AG04450 (cell line): ENCODE results near the gene MTUS2. TPM values are rescaled to one million over a fixed set of nuclear protein-coding genes. Genes with fewer than 3 reads are reported as not detected.

Source experiments
- CTCF ChIA-PET: fragments of 300-600, 350-600 bp; formaldehyde crosslinking; extraction: SDS; loops from one replicate; lab custom pipeline; 2022; ENCODE audit warnings: antibody characterized with exemption, inconsistent platforms; lab: Charles Lee
- POLR2A ChIA-PET: fragments of 350-600 bp; formaldehyde crosslinking; extraction: SDS; loops from one replicate; lab custom pipeline; 2021; ENCODE audit warnings: antibody characterized with exemption, inconsistent platforms; lab: Yijun Ruan, JAX
- DNase-seq: peaks from one replicate; pipeline ENCODE4 v3.0.0-alpha.2; 2011; ENCODE audit warnings: low read depth, low spot score
- H3K27ac ChIP-seq: one replicate; pipeline ENCODE4 v1.5.1; 2012; ENCODE audit warnings: low read depth, low read length, control low read depth
- H3K27me3 ChIP-seq: one replicate; pipeline ENCODE4 v1.6.0; 2012; ENCODE audit warnings: low read length; ENCODE audit not compliant: control insufficient read depth, insufficient read depth
- H3K4me3 ChIP-seq: 2 replicates; pipeline ENCODE4 v1.5.1; 2011; ENCODE audit warnings: mild to moderate bottlenecking, low read depth, low read length, control low read depth
- H3K9me3 ChIP-seq: 2 replicates; pipeline ENCODE4 v1.5.1; 2012; ENCODE audit warnings: low read length; ENCODE audit not compliant: control insufficient read depth, insufficient read depth
- polyA plus RNA-seq: library from polyadenylated mRNA; depleted of rRNA; stranded (reverse); fragments of >200 nt; gene quantifications from 2 replicates; pipeline ENCODE4 v1.2.3, GENCODE V29; 2011
- TF ChIP-seq, protein P1 (sequence below): IDR thresholded peaks from 2 replicates; pipeline ENCODE4 v1.5.1; 2011; ENCODE audit warnings: low read depth, low read length, control low read depth, inconsistent platforms

The MTUS2 gene
- polyA plus RNA-seq, 1 experiment, result 0.02 TPM

DNA sequence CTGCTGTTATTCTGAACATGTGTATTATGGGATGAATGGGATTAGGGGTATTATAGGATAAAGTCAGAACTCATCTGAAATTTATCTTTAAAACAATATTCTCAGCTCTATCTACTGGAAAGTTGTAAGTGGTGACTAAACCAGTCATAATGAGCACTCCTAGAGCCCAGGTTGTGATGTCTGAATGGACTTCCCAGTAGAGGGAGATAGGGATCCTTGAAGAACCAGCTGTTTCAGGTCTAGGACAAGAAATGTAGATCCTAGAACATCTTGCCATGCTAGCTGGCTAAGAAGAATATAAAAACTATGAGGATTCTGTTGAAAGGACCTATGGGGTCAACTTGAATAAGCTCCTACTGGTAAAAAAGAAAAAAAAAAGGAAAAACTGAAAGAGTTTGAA lies 464.6 kb downstream of the MTUS2 start:
- no peak overlapping the region for H3K27ac ChIP-seq
- ChIA-PET POLR2A (no interaction called here), CTCF (no interaction called here)
- peaks cover 10% of the 10 kb centered on the region for H3K9me3 ChIP-seq
- no peak overlapping the region for H3K4me3 ChIP-seq
- TF ChIP-seq, protein P1, sequence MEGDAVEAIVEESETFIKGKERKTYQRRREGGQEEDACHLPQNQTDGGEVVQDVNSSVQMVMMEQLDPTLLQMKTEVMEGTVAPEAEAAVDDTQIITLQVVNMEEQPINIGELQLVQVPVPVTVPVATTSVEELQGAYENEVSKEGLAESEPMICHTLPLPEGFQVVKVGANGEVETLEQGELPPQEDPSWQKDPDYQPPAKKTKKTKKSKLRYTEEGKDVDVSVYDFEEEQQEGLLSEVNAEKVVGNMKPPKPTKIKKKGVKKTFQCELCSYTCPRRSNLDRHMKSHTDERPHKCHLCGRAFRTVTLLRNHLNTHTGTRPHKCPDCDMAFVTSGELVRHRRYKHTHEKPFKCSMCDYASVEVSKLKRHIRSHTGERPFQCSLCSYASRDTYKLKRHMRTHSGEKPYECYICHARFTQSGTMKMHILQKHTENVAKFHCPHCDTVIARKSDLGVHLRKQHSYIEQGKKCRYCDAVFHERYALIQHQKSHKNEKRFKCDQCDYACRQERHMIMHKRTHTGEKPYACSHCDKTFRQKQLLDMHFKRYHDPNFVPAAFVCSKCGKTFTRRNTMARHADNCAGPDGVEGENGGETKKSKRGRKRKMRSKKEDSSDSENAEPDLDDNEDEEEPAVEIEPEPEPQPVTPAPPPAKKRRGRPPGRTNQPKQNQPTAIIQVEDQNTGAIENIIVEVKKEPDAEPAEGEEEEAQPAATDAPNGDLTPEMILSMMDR, result no peak
- no peak for DNase-seq
- no peaks in the 10 kb centered on the region for H3K27me3 ChIP-seq

DNA sequence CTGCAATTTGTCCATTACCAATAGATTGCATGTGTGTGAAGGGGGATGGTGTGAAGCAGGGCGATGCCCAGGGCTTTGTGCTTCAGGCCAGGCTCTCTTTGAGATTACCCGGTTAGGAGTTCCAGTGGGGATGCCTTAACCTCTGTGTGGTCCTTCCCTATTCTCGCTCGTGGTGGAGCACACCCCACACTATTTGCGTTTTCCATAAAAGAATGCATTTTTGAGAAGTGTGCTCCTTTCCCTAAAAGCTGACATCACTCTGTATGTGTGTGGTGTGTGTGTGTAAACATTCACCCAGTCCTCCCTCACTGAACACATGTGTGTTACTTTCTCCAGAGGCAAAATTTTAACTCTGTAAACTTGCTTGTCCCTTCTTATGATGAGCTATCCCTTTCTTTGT lies 467.1 kb downstream of the MTUS2 start:
- Histone ChIP-seq H3K27ac (no peak overlapping the region), H3K9me3 (peaks cover 8% of the 10 kb centered on the region), H3K27me3 (no peaks in the 10 kb centered on the region), H3K4me3 (no peak overlapping the region)
- POLR2A ChIA-PET, result no interaction called here
- TF ChIP-seq, protein P1, result no peak
- CTCF ChIA-PET, result no interaction called here
- no peak for DNase-seq

DNA sequence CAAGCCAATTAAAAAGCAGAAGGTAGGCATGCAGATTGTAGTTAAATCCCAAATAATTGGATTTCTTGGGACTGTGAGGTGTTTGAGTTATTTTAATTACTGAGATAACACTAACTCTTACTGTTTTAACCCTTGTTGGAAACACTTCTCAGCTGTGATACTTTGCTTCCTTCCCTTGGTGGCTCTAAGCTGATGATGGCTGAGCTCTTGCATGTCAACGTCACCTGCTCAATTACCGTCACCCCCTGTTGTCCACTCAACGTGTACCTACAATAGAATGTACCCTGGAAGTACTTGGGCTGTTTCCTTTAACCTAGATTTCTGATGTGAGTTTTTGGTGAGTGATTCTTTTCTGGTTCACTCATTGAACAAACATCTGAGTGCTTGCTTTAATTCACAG lies 471.9 kb downstream of the MTUS2 start:
- H3K4me3 ChIP-seq, result no peak overlapping the region
- CTCF ChIA-PET, result no interaction called here
- H3K27ac ChIP-seq, result no peak overlapping the region
- no peaks in the 10 kb centered on the region for H3K27me3 ChIP-seq
- TF ChIP-seq, protein P1, result no peak
- no peak for DNase-seq
- POLR2A ChIA-PET, result no interaction called here
- H3K9me3 ChIP-seq, result peaks cover 7% of the 10 kb centered on the region; the same call in 1 of the 2 replicates

DNA sequence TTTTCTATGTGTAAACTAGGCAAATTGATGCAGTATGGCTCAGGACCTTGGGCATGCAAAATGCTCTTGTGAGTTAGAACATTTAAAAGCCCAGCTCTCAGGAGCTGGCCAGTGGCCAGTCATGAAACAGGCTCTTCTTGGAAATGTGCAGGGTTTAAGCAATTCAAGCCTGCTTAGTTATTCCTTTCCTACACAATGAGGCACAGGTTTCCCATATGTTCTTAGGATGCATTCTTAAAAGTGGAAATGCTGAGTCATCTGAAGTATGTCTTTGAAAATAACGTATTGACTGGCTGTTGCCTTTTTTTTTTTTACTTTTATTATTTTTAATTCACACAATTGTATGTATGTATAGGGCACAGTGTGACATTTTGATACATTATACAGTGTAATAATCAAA lies 474.7 kb downstream of the MTUS2 start:
- TF ChIP-seq, protein P1, result no peak
- Histone ChIP-seq H3K27me3 (no peaks in the 10 kb centered on the region), H3K27ac (no peak overlapping the region), H3K9me3 (peaks cover 4% of the 10 kb centered on the region; the same call in 1 of the 2 replicates), H3K4me3 (no peak overlapping the region)
- ChIA-PET CTCF (no interaction called here), POLR2A (no interaction called here)
- no peak for DNase-seq

DNA sequence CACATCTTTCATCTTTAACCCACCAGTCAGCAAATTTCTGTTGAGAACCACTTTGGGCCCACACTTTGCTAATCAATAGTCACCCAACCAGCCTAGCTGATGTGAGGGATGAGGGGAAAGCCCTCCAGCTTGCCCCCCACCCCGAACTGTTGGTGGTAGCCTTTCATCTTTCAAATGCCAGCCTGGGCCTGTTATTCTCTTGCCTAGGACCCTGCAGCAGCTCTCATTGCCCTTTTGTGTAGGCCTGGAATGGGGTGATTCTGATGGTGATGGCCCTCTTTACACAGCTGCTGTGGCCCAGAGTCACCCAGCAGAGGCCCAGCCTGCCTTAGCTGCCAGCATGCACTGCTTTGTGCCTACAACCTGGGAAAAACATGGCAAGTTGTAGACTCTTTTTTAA lies 480.9 kb downstream of the MTUS2 start:
- Histone ChIP-seq H3K27ac (no peak overlapping the region), H3K27me3 (no peaks in the 10 kb centered on the region), H3K9me3 (peaks cover 9% of the 10 kb centered on the region), H3K4me3 (no peak overlapping the region)
- DNase-seq, result no peak
- TF ChIP-seq, protein P1, result no peak
- ChIA-PET POLR2A (no interaction called here), CTCF (no interaction called here)
